ENCODE data around the gene ADISSP. TPM values are rescaled to one million over a fixed set of nuclear protein-coding genes. Genes with fewer than 3 reads are reported as not detected.

Gene ADISSP
- total and polyA plus RNA-seq, 2 of the 13 experiments (the other 11 are each of a cell fraction or from before 2014, with no cell fraction given), result 38.3 to 90.6 TPM

DNA sequence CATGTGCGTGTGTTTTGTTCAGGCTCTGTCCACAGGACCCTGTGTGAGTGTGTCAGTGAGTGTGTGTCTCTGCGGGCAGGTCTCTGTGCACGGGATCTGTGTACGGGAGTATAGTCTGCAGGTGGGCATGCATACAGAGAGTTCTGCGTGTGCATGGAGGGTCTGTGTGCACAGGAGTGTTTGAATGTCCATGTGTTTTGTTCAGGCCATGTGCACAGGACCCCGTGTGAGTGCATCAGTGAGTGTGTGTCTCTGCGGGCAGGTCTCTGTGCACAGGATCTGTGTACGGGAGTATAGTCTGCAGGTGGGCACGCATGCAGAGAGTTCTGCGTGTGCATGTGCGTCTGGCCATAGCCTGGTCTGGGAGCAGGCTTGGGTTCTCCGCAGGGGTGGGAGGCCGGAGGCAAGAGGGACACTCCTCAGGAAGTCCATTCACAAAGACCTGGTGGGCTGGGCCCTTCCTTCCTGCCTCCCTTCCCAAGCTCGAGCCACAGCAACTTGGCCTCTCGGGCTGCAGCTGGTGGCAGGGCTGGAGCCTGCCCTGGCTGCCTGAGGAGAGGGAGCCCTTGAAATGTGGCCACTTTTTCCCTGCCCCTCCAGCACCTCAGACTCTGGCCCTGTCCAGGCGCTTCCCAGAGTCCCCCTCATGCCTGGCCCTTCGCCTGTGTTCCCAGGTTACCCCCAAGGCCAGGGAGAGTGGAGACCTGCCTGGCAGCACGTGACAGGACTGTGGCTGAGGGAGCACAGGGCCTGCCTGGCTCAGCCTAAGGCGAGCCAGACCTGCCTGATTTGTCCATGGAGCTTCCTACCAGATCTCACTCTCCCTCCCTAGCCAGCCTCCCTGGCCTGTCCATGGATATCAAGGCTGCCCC, 28.3 kb downstream of the ADISSP start (continued):
- TF ChIP-seq, protein P1, sequence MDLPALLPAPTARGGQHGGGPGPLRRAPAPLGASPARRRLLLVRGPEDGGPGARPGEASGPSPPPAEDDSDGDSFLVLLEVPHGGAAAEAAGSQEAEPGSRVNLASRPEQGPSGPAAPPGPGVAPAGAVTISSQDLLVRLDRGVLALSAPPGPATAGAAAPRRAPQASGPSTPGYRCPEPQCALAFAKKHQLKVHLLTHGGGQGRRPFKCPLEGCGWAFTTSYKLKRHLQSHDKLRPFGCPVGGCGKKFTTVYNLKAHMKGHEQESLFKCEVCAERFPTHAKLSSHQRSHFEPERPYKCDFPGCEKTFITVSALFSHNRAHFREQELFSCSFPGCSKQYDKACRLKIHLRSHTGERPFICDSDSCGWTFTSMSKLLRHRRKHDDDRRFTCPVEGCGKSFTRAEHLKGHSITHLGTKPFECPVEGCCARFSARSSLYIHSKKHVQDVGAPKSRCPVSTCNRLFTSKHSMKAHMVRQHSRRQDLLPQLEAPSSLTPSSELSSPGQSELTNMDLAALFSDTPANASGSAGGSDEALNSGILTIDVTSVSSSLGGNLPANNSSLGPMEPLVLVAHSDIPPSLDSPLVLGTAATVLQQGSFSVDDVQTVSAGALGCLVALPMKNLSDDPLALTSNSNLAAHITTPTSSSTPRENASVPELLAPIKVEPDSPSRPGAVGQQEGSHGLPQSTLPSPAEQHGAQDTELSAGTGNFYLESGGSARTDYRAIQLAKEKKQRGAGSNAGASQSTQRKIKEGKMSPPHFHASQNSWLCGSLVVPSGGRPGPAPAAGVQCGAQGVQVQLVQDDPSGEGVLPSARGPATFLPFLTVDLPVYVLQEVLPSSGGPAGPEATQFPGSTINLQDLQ (CRISPR knock-in tag; IDR thresholded peaks at IDR 0.05), result 0 out of 2 replicates have a peak, but pooled peaks have one; percentile 54
- TF ChIP-seq ZNF549 (CRISPR knock-in tag; IDR thresholded peaks at IDR 0.05), result no peak
- TF ChIP-seq, protein P2, sequence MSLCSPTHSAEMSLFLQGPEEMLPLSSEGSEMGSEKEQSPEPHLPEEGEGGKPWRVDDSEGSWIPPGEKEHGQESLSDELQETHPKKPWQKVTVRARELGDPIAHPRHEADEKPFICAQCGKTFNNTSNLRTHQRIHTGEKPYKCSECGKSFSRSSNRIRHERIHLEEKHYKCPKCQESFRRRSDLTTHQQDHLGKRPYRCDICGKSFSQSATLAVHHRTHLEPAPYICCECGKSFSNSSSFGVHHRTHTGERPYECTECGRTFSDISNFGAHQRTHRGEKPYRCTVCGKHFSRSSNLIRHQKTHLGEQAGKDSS (CRISPR knock-in tag; IDR thresholded peaks at IDR 0.05; ENCODE audit: borderline replicate concordance, low read depth), result no peak
- TF ChIP-seq, protein P3, sequence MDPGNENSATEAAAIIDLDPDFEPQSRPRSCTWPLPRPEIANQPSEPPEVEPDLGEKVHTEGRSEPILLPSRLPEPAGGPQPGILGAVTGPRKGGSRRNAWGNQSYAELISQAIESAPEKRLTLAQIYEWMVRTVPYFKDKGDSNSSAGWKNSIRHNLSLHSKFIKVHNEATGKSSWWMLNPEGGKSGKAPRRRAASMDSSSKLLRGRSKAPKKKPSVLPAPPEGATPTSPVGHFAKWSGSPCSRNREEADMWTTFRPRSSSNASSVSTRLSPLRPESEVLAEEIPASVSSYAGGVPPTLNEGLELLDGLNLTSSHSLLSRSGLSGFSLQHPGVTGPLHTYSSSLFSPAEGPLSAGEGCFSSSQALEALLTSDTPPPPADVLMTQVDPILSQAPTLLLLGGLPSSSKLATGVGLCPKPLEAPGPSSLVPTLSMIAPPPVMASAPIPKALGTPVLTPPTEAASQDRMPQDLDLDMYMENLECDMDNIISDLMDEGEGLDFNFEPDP (CRISPR knock-in tag; conservative IDR thresholded peaks at IDR 0.05), result 0 out of 2 replicates have a peak, but pooled peaks have one; percentile 82
- peak; percentile 27; the same call in 1 of the 2 replicates for TF ChIP-seq ARNT2 (CRISPR knock-in tag; IDR thresholded peaks at IDR 0.05; ENCODE audit: low read depth)
- TF ChIP-seq ZBTB7A (CRISPR knock-in tag; IDR thresholded peaks at IDR 0.05), result peak; percentile 47
- TF ChIP-seq POLR2G (IDR thresholded peaks at IDR 0.05; ENCODE audit: low read depth, low read length), result no peak
- 0 out of 2 replicates have a peak, but pooled peaks have one; percentile 27 for TF ChIP-seq STAT5B (CRISPR knock-in tag; IDR thresholded peaks at IDR 0.05)
- TF ChIP-seq FOXC1 (CRISPR knock-in tag; IDR thresholded peaks at IDR 0.05; ENCODE audit: borderline replicate concordance), result peak; percentile 91
- peak; percentile 90 for TF ChIP-seq RFX5 (IDR thresholded peaks at IDR 0.05; ENCODE audit: low read depth, low read length)
- TF ChIP-seq, protein P4, sequence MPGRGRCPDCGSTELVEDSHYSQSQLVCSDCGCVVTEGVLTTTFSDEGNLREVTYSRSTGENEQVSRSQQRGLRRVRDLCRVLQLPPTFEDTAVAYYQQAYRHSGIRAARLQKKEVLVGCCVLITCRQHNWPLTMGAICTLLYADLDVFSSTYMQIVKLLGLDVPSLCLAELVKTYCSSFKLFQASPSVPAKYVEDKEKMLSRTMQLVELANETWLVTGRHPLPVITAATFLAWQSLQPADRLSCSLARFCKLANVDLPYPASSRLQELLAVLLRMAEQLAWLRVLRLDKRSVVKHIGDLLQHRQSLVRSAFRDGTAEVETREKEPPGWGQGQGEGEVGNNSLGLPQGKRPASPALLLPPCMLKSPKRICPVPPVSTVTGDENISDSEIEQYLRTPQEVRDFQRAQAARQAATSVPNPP (CRISPR knock-in tag; IDR thresholded peaks at IDR 0.05), result no peak
- TF ChIP-seq RBFOX2 (IDR thresholded peaks at IDR 0.05; ENCODE audit: low read depth, low read length), result no peak
- no peak for TF ChIP-seq AGO2 (optimal IDR thresholded peaks at IDR 0.05; ENCODE audit: low read depth, low read length)
- TF ChIP-seq, protein P5, sequence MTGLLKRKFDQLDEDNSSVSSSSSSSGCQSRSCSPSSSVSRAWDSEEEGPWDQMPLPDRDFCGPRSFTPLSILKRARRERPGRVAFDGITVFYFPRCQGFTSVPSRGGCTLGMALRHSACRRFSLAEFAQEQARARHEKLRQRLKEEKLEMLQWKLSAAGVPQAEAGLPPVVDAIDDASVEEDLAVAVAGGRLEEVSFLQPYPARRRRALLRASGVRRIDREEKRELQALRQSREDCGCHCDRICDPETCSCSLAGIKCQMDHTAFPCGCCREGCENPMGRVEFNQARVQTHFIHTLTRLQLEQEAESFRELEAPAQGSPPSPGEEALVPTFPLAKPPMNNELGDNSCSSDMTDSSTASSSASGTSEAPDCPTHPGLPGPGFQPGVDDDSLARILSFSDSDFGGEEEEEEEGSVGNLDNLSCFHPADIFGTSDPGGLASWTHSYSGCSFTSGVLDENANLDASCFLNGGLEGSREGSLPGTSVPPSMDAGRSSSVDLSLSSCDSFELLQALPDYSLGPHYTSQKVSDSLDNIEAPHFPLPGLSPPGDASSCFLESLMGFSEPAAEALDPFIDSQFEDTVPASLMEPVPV (CRISPR knock-in tag; IDR thresholded peaks at IDR 0.05), result no peak
- no peak for TF ChIP-seq GZF1 (CRISPR knock-in tag; IDR thresholded peaks at IDR 0.05)
- TF ChIP-seq, protein P6, sequence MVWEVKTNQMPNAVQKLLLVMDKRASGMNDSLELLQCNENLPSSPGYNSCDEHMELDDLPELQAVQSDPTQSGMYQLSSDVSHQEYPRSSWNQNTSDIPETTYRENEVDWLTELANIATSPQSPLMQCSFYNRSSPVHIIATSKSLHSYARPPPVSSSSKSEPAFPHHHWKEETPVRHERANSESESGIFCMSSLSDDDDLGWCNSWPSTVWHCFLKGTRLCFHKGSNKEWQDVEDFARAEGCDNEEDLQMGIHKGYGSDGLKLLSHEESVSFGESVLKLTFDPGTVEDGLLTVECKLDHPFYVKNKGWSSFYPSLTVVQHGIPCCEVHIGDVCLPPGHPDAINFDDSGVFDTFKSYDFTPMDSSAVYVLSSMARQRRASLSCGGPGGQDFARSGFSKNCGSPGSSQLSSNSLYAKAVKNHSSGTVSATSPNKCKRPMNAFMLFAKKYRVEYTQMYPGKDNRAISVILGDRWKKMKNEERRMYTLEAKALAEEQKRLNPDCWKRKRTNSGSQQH (CRISPR knock-in tag; IDR thresholded peaks at IDR 0.05; ENCODE audit: low read depth), result no peak
- TF ChIP-seq RFXAP (CRISPR knock-in tag; IDR thresholded peaks at IDR 0.05; ENCODE audit: borderline replicate concordance), result peak; percentile 42; the same call in 1 of the 2 replicates
- TF ChIP-seq HNRNPLL (IDR thresholded peaks at IDR 0.05; ENCODE audit: low read depth, low read length, poor library complexity, severe bottlenecking), result no peak
- peak; percentile 84 for TF ChIP-seq NFKB2 (CRISPR knock-in tag; IDR thresholded peaks at IDR 0.05; ENCODE audit: borderline replicate concordance)

Measured in HepG2 (cell line).